Parathyroid adenoma (tissue), 2 donors: ENCODE results near the gene HOXA6.
A peak's percentile ranks its signal among the peaks of the same experiment; 100 is the strongest.

ENCODE experiments used
- H2AFZ ChIP-seq: fragments of 300-600 bp; sonication (generic); one replicate; pipeline ENCODE4 v1.7.0; 2017; ENCODE audit warnings: antibody characterized with exemption, mild to moderate bottlenecking
- H3K27ac ChIP-seq: fragments of 300-600 bp; sonication (generic); one replicate; pipeline ENCODE4 v1.7.0; 2017
- H3K27me3 ChIP-seq: fragments of 300-600 bp; sonication (generic); one replicate; pipeline ENCODE4 v1.7.0; 2017; ENCODE audit warnings: low read length; ENCODE audit not compliant: control insufficient read depth, insufficient read depth
- H3K36me3 ChIP-seq: fragments of 300-600 bp; sonication (generic); one replicate; pipeline ENCODE4 v1.7.0; 2017; ENCODE audit warnings: low read length; ENCODE audit not compliant: control insufficient read depth, insufficient read depth
- H3K4me1 ChIP-seq: fragments of 300-600 bp; sonication (generic); one replicate; pipeline ENCODE4 v1.7.0; 2017; ENCODE audit warnings: control low read depth
- H3K4me2 ChIP-seq: fragments of 300-600 bp; sonication (generic); one replicate; pipeline ENCODE4 v1.7.0; 2017; ENCODE audit warnings: low read length
- H3K4me3 ChIP-seq: fragments of 300-600 bp; sonication (generic); one replicate; pipeline ENCODE4 v1.7.0; 2017; ENCODE audit warnings: low read depth, low read length
- H3K79me2 ChIP-seq: fragments of 300-600 bp; sonication (generic); one replicate; pipeline ENCODE4 v1.7.0; 2017; ENCODE audit warnings: control low read depth
- H3K9ac ChIP-seq: fragments of 300-600 bp; sonication (generic); one replicate; pipeline ENCODE4 v1.7.0; 2017; ENCODE audit warnings: mild to moderate bottlenecking
- H3K9me3 ChIP-seq: fragments of 300-600 bp; sonication (generic); one replicate; pipeline ENCODE4 v1.7.0; 2017; ENCODE audit warnings: low read length; ENCODE audit not compliant: control insufficient read depth
- CTCF ChIP-seq: fragments of 300-600 bp; sonication (generic); IDR thresholded peaks from one replicate; pipeline ENCODE4 v1.7.0; 2017; ENCODE audit warnings: antibody characterized with exemption, mild to moderate bottlenecking
- donor health status: primary hyperparathyroidism.

Gene HOXA6

GRCh38 chr7:27163288-27164044, 15.9 kb upstream of the HOXA6 start:
- Histone ChIP-seq H3K9me3 (no peaks in the 10 kb centered on the region), H3K27ac (no peak overlapping the region), H3K79me2 (no peaks in the 10 kb centered on the region), H3K4me3 (no peak overlapping the region), H2AFZ (no peak overlapping the region), H3K27me3 (peaks cover 41% of the 10 kb centered on the region), H3K9ac (no peak overlapping the region), H3K4me1 (no peaks in the 10 kb centered on the region), H3K36me3 (no peaks in the 10 kb centered on the region), H3K4me2 (no peak overlapping the region)
- TF ChIP-seq CTCF, result no peak

- no peaks in the 10 kb centered on the region for H3K36me3 ChIP-seq
- no peak overlapping the region for H3K4me2 ChIP-seq
- no peak overlapping the region for H3K4me3 ChIP-seq
- H3K4me1 ChIP-seq, result no peaks in the 10 kb centered on the region
- no peak overlapping the region for H3K9ac ChIP-seq
- peaks cover 38% of the 10 kb centered on the region for H3K27me3 ChIP-seq
- H3K27ac ChIP-seq, result no peak overlapping the region
- no peaks in the 10 kb centered on the region for H3K9me3 ChIP-seq
- H2AFZ ChIP-seq, result no peak overlapping the region
- no peaks in the 10 kb centered on the region for H3K79me2 ChIP-seq
- TF ChIP-seq CTCF, result no peak
Measured at GRCh38 chr7:27162561-27163287, 15.2 kb upstream of the HOXA6 start.

- Histone ChIP-seq H3K36me3 (no peaks in the 10 kb centered on the region), H3K4me3 (no peak overlapping the region), H3K4me2 (no peak overlapping the region), H3K9ac (no peak overlapping the region), H3K27ac (no peak overlapping the region), H3K9me3 (no peaks in the 10 kb centered on the region), H3K79me2 (no peaks in the 10 kb centered on the region), H3K27me3 (peaks cover 45% of the 10 kb centered on the region), H2AFZ (peak overlapping the region; percentile 16), H3K4me1 (no peaks in the 10 kb centered on the region)
- TF ChIP-seq CTCF, result no peak
Measured at GRCh38 chr7:27161721-27162560, 14.4 kb upstream of the HOXA6 start.

GRCh38 chr7:27161214-27161720, 13.7 kb upstream of the HOXA6 start:
- Histone ChIP-seq H3K4me3 (peak overlapping the region; percentile 61), H3K9ac (no peak overlapping the region), H3K79me2 (no peaks in the 10 kb centered on the region), H3K36me3 (no peaks in the 10 kb centered on the region), H3K9me3 (no peaks in the 10 kb centered on the region), H3K4me2 (peak overlapping the region; percentile 87), H3K27me3 (peaks cover 45% of the 10 kb centered on the region), H3K27ac (no peak overlapping the region), H2AFZ (peak overlapping the region; percentile 100), H3K4me1 (no peaks in the 10 kb centered on the region)
- no peak for TF ChIP-seq CTCF
